Endothelial cell of umbilical vein (primary cell): Measurements from ENCODE around the gene PARP1. TPM values are rescaled to one million over a fixed set of nuclear protein-coding genes. Genes with fewer than 3 reads are reported as not detected.

ENCODE experiments used
- BruUV-seq: library from RNA; stranded (reverse); fragments of 400-500 nt; replicated peaks from 2 replicates; lab custom pipeline; 2021; lab: Mats Ljungman, UMichigan
- CTCF ChIA-PET: fragments of 300-600, 350-600 bp; sonication (Branson Sonifier 250); formaldehyde crosslinking; loops from one replicate; lab custom pipeline; 2021; ENCODE audit warnings: antibody characterized with exemption, inconsistent platforms; lab: Charles Lee
- POLR2A ChIA-PET: fragments of 300-600, 350-600 bp; sonication (Branson Sonifier 250); formaldehyde crosslinking; loops from one replicate; lab custom pipeline; 2021; ENCODE audit warnings: antibody characterized with exemption, inconsistent platforms; lab: Charles Lee
- DNase-seq: peaks from one replicate; pipeline ENCODE4 v3.0.0-alpha.2; 2011; ENCODE audit warnings: low read depth, low spot score
- FAIRE-seq: peaks from 2 replicates; lab custom pipeline; 2011; peaks lifted over from hg19 to GRCh38; lab: Jason Lieb, UNC
- H2AFZ ChIP-seq: 2 replicates; pipeline ENCODE4 v1.6.0; 2012; ENCODE audit warnings: low read depth, low read length, control low read depth, inconsistent platforms
- H3K27ac ChIP-seq: 2 replicates; pipeline ENCODE4 v1.5.1; 2011; ENCODE audit warnings: low read depth, mild to moderate bottlenecking, control low read depth, low read length, moderate library complexity; ENCODE audit not compliant: insufficient read depth
- H3K27me3 ChIP-seq, 2 experiments: 2 replicates each; pipeline versions ENCODE4 v1.6.0 to v1.6.1; 2011; ENCODE audit warnings: low read length in 2 of 2, mixed read lengths in 1 of 2; ENCODE audit not compliant: control insufficient read depth in 2 of 2, insufficient read depth in 2 of 2
- H3K36me3 ChIP-seq, 2 experiments: 2 replicates in 1 of 2; 3 replicates in 1 of 2; pipeline ENCODE4 v1.5.1; 2011; ENCODE audit warnings: low read length in 2 of 2, mild to moderate bottlenecking in 1 of 2, moderate library complexity in 1 of 2; ENCODE audit not compliant: control insufficient read depth in 2 of 2, insufficient read depth in 2 of 2; ENCODE audit errors: extremely low read depth in 1 of 2
- H3K4me1 ChIP-seq: 3 replicates; pipeline ENCODE4 v1.5.1; 2011; ENCODE audit warnings: mild to moderate bottlenecking, low read length; ENCODE audit not compliant: control insufficient read depth, insufficient read depth; ENCODE audit errors: extremely low read depth
- H3K4me2 ChIP-seq: 2 replicates; pipeline ENCODE4 v1.6.1; 2011; ENCODE audit warnings: low read length, control low read depth, mixed read lengths; ENCODE audit not compliant: insufficient read depth
- H3K4me3 ChIP-seq, 3 experiments: fragments of 200-600 bp in 1 of 3; sonication (generic), shearing (Covaris generic) in 1 of 3; replicated peaks in 1 of 3; 2 replicates each; pipeline ENCODE4 v1.5.1; 2011 to 2016; ENCODE audit warnings: control low read depth in 3 of 3, low read length in 3 of 3, mild to moderate bottlenecking in 2 of 3, inconsistent platforms in 1 of 3, low read depth in 1 of 3, moderate library complexity in 1 of 3; ENCODE audit not compliant: insufficient read depth in 1 of 3
- H3K79me2 ChIP-seq: 2 replicates; pipeline ENCODE4 v1.6.0; 2012; ENCODE audit warnings: low read length, inconsistent platforms; ENCODE audit not compliant: control insufficient read depth, insufficient read depth
- H3K9ac ChIP-seq: replicated peaks from 2 replicates; pipeline ENCODE3; 2011; ENCODE audit warnings: low read length, control low read depth; ENCODE audit not compliant: insufficient read depth; ENCODE audit errors: extremely low read depth
- H3K9me1 ChIP-seq: replicated peaks from 3 replicates; pipeline ENCODE4 v1.6.0; 2011; ENCODE audit warnings: mild to moderate bottlenecking, low read length; ENCODE audit not compliant: control insufficient read depth, insufficient read depth; ENCODE audit errors: extremely low read depth
- H3K9me3 ChIP-seq: replicated peaks from 2 replicates; pipeline ENCODE4 v1.5.1; 2012; ENCODE audit warnings: low read length, inconsistent platforms; ENCODE audit not compliant: control insufficient read depth, insufficient read depth
- H4K20me1 ChIP-seq: replicated peaks from 2 replicates; pipeline ENCODE3; 2011; ENCODE audit warnings: mild to moderate bottlenecking, low read length; ENCODE audit not compliant: control insufficient read depth, insufficient read depth; ENCODE audit errors: extremely low read depth
- CTCF ChIP-seq, 2 donors: IDR thresholded peaks; 1 replicate in 1 of 2; 2 replicates in 1 of 2; pipeline ENCODE4 v1.5.1; 2011; ENCODE audit warnings: low read length in 2 of 2, mild to moderate bottlenecking in 2 of 2, moderate library complexity in 2 of 2, control low read depth in 1 of 2, inconsistent platforms in 1 of 2, low read depth in 1 of 2; ENCODE audit not compliant: insufficient read depth in 1 of 2; ENCODE audit errors: extremely low read depth in 1 of 2
- EZH2 ChIP-seq: IDR thresholded peaks from 2 replicates; pipeline ENCODE4 v1.6.1; 2012; ENCODE audit warnings: borderline replicate concordance, low read depth, mild to moderate bottlenecking, moderate library complexity, low read length, inconsistent platforms; ENCODE audit not compliant: severe bottlenecking
- FOS ChIP-seq: IDR thresholded peaks from 2 replicates; pipeline ENCODE4 v1.6.1; 2011; ENCODE audit warnings: mild to moderate bottlenecking, low read length, moderate library complexity, borderline replicate concordance; ENCODE audit not compliant: insufficient read depth
- GATA2 ChIP-seq: IDR thresholded peaks from 2 replicates; pipeline ENCODE4 v1.7.0; 2011; ENCODE audit warnings: low read depth, mild to moderate bottlenecking, moderate library complexity, mixed read lengths, low read length; ENCODE audit not compliant: insufficient read length, insufficient read depth
- JUN ChIP-seq: IDR thresholded peaks from 2 replicates; pipeline ENCODE4 v1.6.1; 2011; ENCODE audit warnings: borderline replicate concordance, low read depth; ENCODE audit not compliant: insufficient read length, insufficient read depth
- MYC ChIP-seq: IDR thresholded peaks from one replicate; pipeline ENCODE4 v1.6.1; 2011; ENCODE audit warnings: mild to moderate bottlenecking, low read depth, low read length
- POLR2AphosphoS5 ChIP-seq: IDR thresholded peaks from 2 replicates; pipeline ENCODE4 v1.6.1; 2012; ENCODE audit warnings: low read depth, mild to moderate bottlenecking, control low read depth, low read length, moderate library complexity; ENCODE audit not compliant: insufficient read depth
- dilution Hi-C: fragments of 300-500 bp; cut with MboI; formaldehyde crosslinking; loops from one replicate; pipeline ENCODE4 v1.15.0; 2019; ENCODE audit warnings: low sequenced_read_pairs; ENCODE audit not compliant: extremely low pct_ligation_motif_present
- intact Hi-C: fragments of 100-400 bp; cut with micrococcal nuclease; formaldehyde crosslinking; loops from one replicate; pipeline ENCODE4 v1.10.0; 2022
- polyA plus RNA-seq, 4 experiments: library from polyadenylated mRNA; depleted of rRNA in 3 of 4; stranded (reverse) in 3 of 4; unstranded in 1 of 4; fragments of >200 nt; gene quantifications; 2 replicates each; pipeline versions ENCODE4 v1.2.1 to v1.2.3, GENCODE V29; 2011 to 2012; ENCODE audit warnings: missing spikeins in 1 of 4
- total RNA-seq: library from RNA; stranded (reverse); gene quantifications from 2 replicates; pipeline ENCODE4 v1.2.3, GENCODE V29; 2021

Gene PARP1
- total and polyA plus RNA-seq, 2 donors (not counting 3 experiments of a cell fraction or from before 2014, with no cell fraction given): 136 to 160 TPM

GRCh38 chr1:226440512-226440911 lies 32.6 kb upstream of the PARP1 start:
- no peaks in the 10 kb centered on the region for H3K4me1 ChIP-seq
- intact Hi-C loops: no loop called here
- BruUV-seq: no TSS peak
- H3K36me3 ChIP-seq: no peaks in the 10 kb centered on the region
- no peak overlapping the region for H2AFZ ChIP-seq
- ChIA-PET POLR2A (no interaction called here), CTCF (no interaction called here)
- no peak overlapping the region for H3K4me3 ChIP-seq
- DNase-seq: no peak
- H3K9me3 ChIP-seq: no peaks in the 10 kb centered on the region
- TF ChIP-seq POLR2AphosphoS5: no peak
- TF ChIP-seq JUN: no peak
- no peak for TF ChIP-seq EZH2
- TF ChIP-seq MYC: no peak
- no peaks in the 10 kb centered on the region for H4K20me1 ChIP-seq
- H3K79me2 ChIP-seq: no peaks in the 10 kb centered on the region
- no peak overlapping the region for H3K9ac ChIP-seq
- peaks cover 3 to 5% of the 10 kb centered on the region in 2 experiments for H3K27me3 ChIP-seq
- no peaks in the 10 kb centered on the region for H3K9me1 ChIP-seq
- H3K4me2 ChIP-seq: no peak overlapping the region
- dilution Hi-C loops: no loop called here
- H3K27ac ChIP-seq: no peak overlapping the region
- no peak for FAIRE-seq

GRCh38 chr1:226438007-226438406 lies 30.1 kb upstream of the PARP1 start:
- DNase-seq (peak; percentile 20), FAIRE-seq (no peak)
- ChIA-PET POLR2A (no interaction called here), CTCF (no interaction called here)
- Histone ChIP-seq H3K4me3 (no peak overlapping the region), H3K4me1 (no peaks in the 10 kb centered on the region), H3K4me2 (no peak overlapping the region), H3K9me1 (no peaks in the 10 kb centered on the region), H2AFZ (no peak overlapping the region), H3K27ac (no peak overlapping the region), H3K27me3 (peaks cover 0 to 3% of the 10 kb centered on the region in 2 experiments), H3K79me2 (no peaks in the 10 kb centered on the region), H3K9ac (no peak overlapping the region), H4K20me1 (no peaks in the 10 kb centered on the region), H3K36me3 (no peaks in the 10 kb centered on the region), H3K9me3 (no peaks in the 10 kb centered on the region)
- dilution Hi-C loops: no loop called here
- TF ChIP-seq GATA2 (no peak), CTCF (IDR thresholded peaks at IDR 0.05; ENCODE audit: extremely low read depth in 1 of 2, insufficient read depth in 1 of 2, low read depth in 1 of 2, low read length in 2 of 2) (peak in 1 of 2 donors; percentile 10), FOS (no peak)
- intact Hi-C loops: no loop called here
- BruUV-seq: no TSS peak
